ES-I3 (cell line): ENCODE results near the gene HEATR9.
"Not testable (repeated sequence)": the region's sequence is repeated elsewhere in the genome, so short reads cannot be mapped to it uniquely, and the experiment has no call there.

Experiments used
- H3K36me3 ChIP-seq: 2 replicates; pipeline ENCODE4 v1.6.1; 2013; ENCODE audit warnings: mild to moderate bottlenecking, low read length, control low read depth, moderate library complexity; ENCODE audit not compliant: insufficient read depth
- H3K4me1 ChIP-seq: 2 replicates; pipeline ENCODE4 v1.6.1; 2013; ENCODE audit warnings: mild to moderate bottlenecking, control low read depth, low read length; ENCODE audit not compliant: insufficient read depth
- H3K9ac ChIP-seq: 2 replicates; pipeline ENCODE4 v1.6.1; 2013; ENCODE audit warnings: low read depth, mild to moderate bottlenecking, low read length, moderate library complexity
- H3K9me3 ChIP-seq: 2 replicates; pipeline ENCODE4 v1.6.1; 2013; ENCODE audit warnings: mild to moderate bottlenecking, low read length, moderate library complexity; ENCODE audit not compliant: control insufficient read depth, insufficient read depth

Gene HEATR9

DNA sequence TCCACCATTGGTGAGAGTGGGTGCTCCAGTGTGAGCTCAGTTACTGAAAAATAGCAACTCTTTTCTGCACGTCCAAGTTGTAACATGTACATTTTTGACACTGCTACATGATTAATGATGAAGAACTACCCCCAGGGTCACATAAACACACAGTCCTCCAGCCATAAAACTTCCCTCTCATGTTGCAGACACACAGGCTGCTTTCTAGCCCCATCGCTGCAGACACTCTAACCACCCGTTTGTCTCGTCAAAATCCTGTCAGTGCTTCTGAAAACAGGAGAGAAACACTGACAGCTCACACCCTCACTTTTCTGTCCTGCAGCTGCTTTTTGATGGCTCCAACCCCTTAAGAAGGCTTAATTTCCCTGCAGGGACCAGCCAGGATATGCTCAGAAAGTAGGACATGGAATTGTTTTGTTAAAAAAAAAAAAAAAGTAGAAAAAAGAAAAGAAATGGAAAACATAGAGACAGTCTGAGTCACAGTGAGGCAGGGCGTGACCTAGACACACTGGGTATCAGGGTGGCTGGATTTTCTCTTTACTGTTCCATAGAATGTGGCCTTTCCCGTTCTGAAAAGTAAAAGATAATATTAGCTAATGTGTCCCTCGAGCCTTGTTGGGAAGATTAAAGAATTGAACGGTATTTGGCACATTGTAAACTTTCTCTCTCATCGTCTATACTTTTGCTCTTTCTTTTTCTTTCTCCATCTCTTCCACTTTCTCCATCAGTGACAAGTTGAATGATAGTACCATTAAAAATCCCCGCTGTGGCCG is 32.2 kb upstream of the HEATR9 start:
- no peaks in the 10 kb centered on the region for H3K36me3 ChIP-seq
- no peaks in the 10 kb centered on the region for H3K9me3 ChIP-seq
- H3K4me1 ChIP-seq, result no peaks in the 10 kb centered on the region
- H3K9ac ChIP-seq, result no peak overlapping the region

DNA sequence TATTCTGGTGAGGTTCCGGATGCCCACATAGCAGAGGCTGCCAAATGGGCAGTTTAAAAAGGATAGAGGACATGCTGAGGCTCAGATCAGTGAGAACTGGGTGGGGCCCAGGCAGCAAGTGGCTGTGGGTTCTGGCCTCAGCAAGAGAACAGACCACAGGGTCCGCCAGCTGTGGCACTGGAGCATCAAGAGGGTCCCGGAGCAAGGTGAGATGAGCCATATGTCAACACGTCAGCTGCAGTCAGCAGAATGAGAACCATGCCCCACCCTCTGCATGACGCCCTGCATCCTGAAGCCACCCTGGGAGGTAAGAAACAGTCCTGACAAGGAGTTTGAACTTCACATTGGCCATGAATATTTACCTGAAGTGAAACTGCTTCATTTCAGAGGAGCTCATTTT is 31.6 kb upstream of the HEATR9 start:
- Histone ChIP-seq H3K4me1 (no peaks in the 10 kb centered on the region), H3K36me3 (no peaks in the 10 kb centered on the region), H3K9me3 (no peaks in the 10 kb centered on the region), H3K9ac (no peak overlapping the region)

DNA sequence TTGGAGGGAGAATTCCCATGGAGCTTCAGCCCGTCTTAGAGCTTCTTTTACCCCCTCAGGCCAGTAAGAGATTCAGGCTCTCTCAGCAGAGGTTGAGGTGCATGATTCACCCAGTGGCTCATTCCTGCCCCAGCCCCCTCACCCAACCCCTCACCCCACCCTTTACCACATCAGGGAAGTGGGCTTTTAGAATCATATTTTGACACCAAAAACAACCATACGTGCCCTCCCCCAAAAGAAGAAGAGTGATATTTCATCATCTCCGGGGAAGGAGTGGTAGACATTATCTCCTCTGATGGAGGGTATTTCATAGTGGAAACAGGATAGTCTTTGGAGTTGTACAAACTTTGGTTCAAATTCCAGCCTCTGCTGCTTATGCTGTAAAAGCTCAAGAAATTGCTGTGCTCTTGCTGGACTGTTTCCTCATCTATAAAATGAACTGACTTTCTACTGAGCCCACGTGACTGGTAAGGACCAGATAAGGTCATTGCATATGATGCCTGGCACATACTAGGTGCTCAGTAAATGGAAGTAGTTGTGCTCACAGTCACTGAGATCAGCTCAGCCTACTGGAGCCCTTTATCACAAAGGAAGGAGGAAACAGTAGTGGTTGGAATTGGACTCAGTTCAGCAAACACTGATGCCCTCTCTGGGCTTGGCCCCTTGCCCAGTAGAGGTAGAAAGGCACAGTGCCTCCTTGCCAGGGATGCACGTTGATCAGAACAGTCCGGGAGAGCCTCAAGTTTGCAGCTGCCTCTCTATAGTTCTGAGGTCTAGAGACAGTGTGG is 29.8 kb upstream of the HEATR9 start:
- Histone ChIP-seq H3K36me3 (no peaks in the 10 kb centered on the region), H3K9ac (no peak overlapping the region), H3K9me3 (no peaks in the 10 kb centered on the region), H3K4me1 (no peaks in the 10 kb centered on the region)

DNA sequence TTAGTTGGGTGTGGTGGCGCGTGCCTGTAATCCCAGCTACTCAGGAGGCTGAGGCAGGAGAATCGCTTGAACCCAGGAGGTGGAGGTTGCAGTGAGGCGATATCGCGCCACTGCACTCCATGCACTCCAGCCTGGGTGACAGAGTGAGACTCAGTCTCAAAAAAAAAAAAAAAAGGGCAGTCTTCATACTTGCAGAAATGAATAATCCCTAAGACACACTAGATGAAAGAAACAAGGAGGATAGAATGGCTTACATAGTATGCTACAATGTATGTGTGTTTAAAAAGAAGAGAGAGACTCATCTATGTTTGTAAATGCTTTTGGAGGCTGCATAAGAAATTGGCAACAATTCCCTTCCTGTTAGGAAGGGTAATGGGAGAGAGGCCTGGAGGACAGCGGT is 29.1 kb upstream of the HEATR9 start:
- H3K36me3 ChIP-seq, H3K9ac ChIP-seq, H3K9me3 ChIP-seq, H3K4me1 ChIP-seq: not testable (repeated sequence)

DNA sequence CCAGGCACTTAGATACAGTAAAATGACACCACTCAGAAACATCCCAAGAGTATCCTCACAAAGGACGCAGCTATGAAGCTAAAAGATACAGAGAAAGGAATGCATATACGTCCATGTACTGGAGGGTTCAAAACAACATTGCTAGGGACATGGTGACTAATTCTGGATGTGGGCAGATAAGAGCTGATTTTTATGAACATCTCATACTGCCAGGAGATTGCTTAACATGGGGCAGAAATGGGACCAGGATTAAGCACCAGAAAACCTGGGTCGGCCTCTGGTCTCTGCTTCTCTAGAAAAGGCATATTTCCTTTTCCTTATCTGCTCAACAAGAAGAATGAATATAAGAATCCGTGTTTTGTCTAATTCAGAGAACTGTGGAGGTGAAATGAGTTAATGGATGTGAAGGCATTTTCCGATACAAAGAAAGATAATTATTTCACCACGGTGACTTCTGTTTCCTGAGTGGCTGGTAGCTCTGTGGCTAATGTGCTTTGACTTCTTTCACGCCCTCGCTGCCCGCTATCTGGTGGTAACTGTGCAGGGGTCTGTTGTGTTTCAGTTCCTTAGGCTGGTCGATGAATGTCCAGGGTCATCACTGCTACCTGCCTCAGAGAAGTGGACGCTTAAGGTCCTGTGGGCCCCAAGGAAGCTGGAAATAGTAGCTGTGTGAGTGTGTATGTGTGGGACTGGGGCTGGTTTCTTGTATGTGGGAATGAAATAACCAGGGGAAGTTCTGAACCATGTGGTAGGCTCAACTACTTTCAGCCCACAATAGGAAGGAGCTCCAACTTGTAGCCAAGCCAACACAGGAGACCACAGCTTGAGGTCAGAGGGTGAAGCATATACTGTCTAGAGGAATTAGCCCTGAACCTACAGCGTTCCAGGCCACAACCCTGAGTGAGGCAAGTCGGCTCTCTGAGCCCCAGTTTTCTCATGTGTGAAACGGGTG is 27.2 kb upstream of the HEATR9 start:
- H3K9me3 ChIP-seq, result no peaks in the 10 kb centered on the region
- H3K9ac ChIP-seq, result no peak overlapping the region
- H3K36me3 ChIP-seq, result no peaks in the 10 kb centered on the region
- peaks cover 7% of the 10 kb centered on the region; the same call in 1 of the 2 replicates for H3K4me1 ChIP-seq

DNA sequence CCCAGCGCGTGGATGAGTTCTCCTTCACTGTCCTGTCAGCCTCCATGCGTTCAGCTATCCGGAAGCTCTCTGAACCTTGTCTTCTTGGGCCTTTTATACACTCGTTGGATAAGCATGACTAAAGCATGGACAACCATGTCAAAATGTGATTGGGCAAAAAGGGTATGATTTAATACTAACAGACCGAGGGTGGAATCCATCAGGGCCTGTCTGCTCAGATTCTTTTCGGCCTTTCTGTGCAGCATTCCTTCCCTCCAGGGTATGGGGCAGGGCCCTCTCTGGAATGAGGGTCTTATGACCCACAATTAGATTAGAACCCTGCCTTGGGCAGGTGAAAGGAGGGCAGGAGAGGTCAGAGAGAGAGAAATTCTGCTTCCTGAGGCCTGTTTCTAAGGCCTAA is 25.5 kb upstream of the HEATR9 start:
- Histone ChIP-seq H3K9ac (no peak overlapping the region), H3K36me3 (no peaks in the 10 kb centered on the region), H3K9me3 (no peaks in the 10 kb centered on the region; the same call in 1 of the 2 replicates), H3K4me1 (peaks cover 16% of the 10 kb centered on the region)

DNA sequence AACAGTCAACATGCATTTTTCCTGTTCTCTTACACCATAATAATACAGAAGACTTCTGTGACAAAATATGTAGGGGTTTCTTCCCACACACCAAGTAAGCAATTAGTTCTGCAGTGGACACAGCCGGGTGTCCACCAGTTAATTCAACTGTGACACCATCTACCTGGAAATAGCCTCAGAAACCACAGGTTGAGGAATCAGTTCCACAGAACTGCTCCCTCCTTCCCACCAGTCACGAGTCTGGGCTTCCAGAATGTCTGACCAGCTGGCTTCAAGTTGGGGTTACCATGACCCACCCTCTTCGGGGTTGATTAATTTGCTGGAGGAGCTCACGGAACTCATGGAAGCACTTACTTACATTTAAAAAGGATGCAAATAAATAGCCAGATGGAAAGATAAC is 25.1 kb upstream of the HEATR9 start:
- Histone ChIP-seq H3K36me3 (no peaks in the 10 kb centered on the region), H3K4me1 (peaks cover 16% of the 10 kb centered on the region), H3K9ac (no peak overlapping the region), H3K9me3 (no peaks in the 10 kb centered on the region; the same call in 1 of the 2 replicates)

DNA sequence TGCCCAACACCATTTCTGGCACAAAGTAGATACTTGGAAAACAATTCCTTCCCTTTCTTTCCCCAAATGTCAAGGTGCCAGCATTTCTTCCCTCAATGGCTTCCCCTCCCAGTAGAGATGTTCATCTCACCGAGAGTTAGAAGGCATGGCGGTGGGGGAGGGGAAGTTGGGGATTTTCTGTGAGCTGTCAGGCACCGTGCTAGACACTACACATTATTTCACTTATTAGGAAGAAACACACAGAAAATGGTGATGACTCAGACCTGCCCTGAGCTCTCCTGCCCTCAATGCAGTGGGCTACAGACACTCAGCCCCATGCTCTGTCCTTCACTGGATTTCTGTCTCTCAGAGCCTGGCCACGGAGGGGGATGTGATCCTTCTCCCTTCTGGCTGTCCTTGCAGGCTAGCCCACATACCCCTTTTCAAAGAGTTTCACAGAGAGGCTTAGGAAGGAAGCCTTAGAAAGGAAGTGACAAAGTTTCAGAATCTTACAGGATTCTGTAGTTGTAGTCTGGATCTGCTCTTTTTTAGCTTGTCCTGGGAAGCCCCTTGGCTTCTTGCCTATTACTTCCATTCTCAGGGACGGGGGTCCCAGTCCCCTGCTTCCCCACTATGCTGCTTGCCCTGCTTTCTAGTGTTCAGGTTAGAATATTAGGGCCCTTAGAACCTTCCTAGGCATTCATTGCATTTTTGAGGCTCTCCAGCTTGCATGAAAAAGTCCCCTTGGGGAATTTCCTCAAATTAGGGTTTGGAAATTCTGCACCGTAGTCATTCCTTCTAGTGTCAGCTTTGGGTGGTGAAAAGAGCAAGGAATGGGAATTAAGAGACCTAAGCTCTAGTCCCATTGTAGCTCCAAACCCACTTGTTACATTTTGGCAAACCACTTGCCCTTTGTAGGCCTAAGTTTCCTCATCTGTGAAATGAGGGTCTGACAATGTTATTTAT is 23.7 kb upstream of the HEATR9 start:
- peaks cover 16% of the 10 kb centered on the region for H3K4me1 ChIP-seq
- no peak overlapping the region for H3K9ac ChIP-seq
- H3K9me3 ChIP-seq, result no peaks in the 10 kb centered on the region; the same call in 1 of the 2 replicates
- no peaks in the 10 kb centered on the region for H3K36me3 ChIP-seq

DNA sequence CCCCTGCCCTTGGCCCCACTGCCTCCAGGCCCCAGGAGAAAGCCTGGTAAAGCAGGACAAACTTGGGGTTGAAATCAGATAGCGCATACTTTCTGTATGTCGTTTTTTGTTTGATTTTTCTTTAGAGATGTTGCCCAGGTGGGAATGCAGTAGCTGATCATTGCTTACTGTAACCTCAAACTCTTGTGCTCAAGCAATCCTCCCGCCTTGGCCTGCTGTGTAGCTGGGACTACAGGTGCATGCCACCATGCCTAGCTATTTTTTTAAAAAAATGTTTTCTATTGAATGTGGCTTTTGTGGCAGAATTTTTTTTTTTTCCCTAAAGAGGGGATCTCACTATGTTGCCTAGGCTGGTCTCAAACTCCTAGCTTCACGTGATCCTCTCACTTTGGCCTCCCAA is 22.6 kb upstream of the HEATR9 start:
- H3K36me3 ChIP-seq, result no peaks in the 10 kb centered on the region
- no peak overlapping the region for H3K9ac ChIP-seq
- H3K4me1 ChIP-seq, result peaks cover 16% of the 10 kb centered on the region
- H3K9me3 ChIP-seq, result no peaks in the 10 kb centered on the region; the same call in 1 of the 2 replicates

DNA sequence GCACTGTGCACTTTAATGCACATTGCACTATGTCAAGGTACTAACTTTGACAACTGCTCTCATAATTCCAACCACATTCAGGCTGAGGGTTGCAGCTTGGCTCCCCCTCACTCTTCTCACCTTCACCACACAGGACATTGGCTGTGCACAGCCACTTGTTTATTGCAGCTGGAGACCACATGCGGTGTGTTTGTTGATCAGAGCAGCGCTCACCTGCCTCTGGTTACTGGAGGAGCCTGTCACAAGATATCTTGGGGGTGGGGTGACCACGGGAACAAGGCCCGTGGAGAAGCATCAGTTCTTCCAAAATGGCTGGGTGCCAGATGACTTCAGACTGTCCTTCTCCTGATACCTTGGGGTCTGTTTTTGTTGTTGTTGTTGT is 22.1 kb upstream of the HEATR9 start:
- peaks cover 16% of the 10 kb centered on the region for H3K4me1 ChIP-seq
- H3K36me3 ChIP-seq, result no peaks in the 10 kb centered on the region
- no peaks in the 10 kb centered on the region; the same call in 1 of the 2 replicates for H3K9me3 ChIP-seq
- no peak overlapping the region for H3K9ac ChIP-seq

DNA sequence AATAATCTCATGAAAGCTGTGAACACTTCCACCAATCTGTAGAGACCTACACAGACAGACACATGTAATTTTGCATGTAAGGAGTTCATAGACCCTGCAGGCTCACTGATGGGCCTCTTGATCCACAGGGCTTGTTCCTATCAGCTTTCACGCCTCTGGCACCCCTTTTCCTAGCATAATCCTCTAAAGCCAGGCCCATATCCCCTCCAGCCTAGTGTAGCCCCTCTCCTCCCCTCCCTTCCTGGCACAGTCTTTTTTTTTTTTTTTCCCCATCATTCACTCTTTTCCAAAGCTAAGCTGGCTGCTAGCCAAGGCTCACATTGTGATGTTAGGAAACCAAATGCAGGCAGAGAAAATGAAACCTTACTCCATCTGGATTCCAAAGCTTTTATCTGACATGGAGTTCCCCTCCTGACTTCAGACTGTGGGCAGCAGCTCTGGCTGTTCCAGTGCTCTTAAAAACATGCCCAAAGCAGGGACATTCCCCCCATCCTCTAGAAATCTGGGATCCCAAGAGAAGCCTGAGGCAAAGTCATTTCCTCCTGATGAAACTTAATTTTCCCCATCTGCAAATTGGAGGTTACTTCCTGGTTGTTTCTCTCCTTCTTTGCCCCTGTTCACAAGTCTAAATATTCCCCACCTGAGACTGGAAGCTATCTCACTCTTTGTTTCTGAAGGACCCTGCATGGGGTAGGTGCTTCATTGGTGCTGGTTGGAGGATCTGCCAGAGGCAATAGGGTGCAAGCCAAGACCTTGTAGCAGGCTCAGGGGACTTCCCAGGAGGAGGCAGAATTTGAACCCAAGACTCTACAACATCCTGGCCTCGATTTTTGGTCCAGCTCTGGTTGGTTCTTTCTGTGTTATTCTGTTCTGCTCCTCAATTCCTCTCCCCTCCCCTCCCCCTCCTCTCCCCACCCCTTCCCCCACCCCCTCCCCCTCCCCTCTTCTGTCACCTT is 21.4 kb upstream of the HEATR9 start:
- no peaks in the 10 kb centered on the region; the same call in 1 of the 2 replicates for H3K9me3 ChIP-seq
- no peaks in the 10 kb centered on the region for H3K36me3 ChIP-seq
- H3K4me1 ChIP-seq, result peaks cover 16% of the 10 kb centered on the region
- no peak overlapping the region for H3K9ac ChIP-seq

DNA sequence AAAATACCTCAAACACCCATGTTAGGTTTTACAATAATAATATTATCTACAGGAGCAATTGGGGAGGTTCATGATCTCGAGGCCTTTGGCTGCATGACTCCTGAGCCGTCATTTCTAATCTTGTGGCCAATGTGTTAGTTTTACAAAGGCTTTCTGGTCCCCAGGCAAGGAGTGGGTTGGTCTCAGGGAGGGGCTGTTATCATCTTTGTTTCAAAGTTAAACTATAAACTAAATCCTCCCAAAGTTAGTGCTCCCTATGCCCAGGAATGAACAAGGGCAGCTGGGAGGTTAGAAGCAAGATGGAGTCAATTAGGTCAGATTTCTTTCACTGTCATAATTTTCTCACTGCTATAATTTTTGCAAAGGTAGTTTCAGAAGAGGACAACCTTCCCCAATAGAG is 20.6 kb upstream of the HEATR9 start:
- Histone ChIP-seq H3K9me3 (no peaks in the 10 kb centered on the region; the same call in 1 of the 2 replicates), H3K9ac (no peak overlapping the region), H3K4me1 (peaks cover 16% of the 10 kb centered on the region), H3K36me3 (no peaks in the 10 kb centered on the region)
